HG02588 (cell line): ENCODE data around the gene GNG13.
"Not testable (repeated sequence)": the region's sequence is repeated elsewhere in the genome, so short reads cannot be mapped to it uniquely, and the experiment has no call there.

ENCODE experiments used
- ATAC-seq: cut with Tn5 transposase; IDR thresholded peaks from one replicate; pipeline ENCODE4 v1.9.1; 2021; ENCODE audit warnings: mild to moderate bottlenecking, moderate library complexity; ENCODE audit not compliant: unreplicated experiment

The GNG13 gene

GRCh38 chr16:764184-764750 is 36.3 kb downstream of the GNG13 start:
- ATAC-seq, result no peak

- ATAC-seq, result no peak
These were observed 37.0 kb downstream of the GNG13 start for GRCh38 chr16:763369-764183.

GRCh38 chr16:762595-763268 is 37.8 kb downstream of the GNG13 start:
- no peak for ATAC-seq

GRCh38 chr16:761625-762513 is 38.7 kb downstream of the GNG13 start:
- no peak for ATAC-seq

GRCh38 chr16:760545-761343 is 39.8 kb downstream of the GNG13 start, which contains the start of gene MSLN:
Gene MSLN, plus strand, starts transcription at chr16:760734. Its CDS starts 1,947 bp downstream, at chr16:762681.
- no peak for ATAC-seq

- no peak for ATAC-seq
These were observed 40.5 kb downstream of the GNG13 start for GRCh38 chr16:760065-760464.

- no peak for ATAC-seq
These were observed 41.2 kb downstream of the GNG13 start for GRCh38 chr16:759110-759910.

- no peak for ATAC-seq
These were observed 44.1 kb downstream of the GNG13 start for GRCh38 chr16:756428-756827.

GRCh38 chr16:754656-755055 is 45.9 kb downstream of the GNG13 start:
- ATAC-seq, result no peak

GRCh38 chr16:754121-754607 is 46.4 kb downstream of the GNG13 start:
- ATAC-seq, result not testable (repeated sequence)

GRCh38 chr16:752007-752312 is 48.6 kb downstream of the GNG13 start:
- ATAC-seq, result no peak

GRCh38 chr16:751152-752006 is 49.2 kb downstream of the GNG13 start:
- ATAC-seq, result no peak

GRCh38 chr16:750485-750884 is 50.0 kb downstream of the GNG13 start:
- ATAC-seq, result no peak

- ATAC-seq, result no peak
These were observed 51.5 kb downstream of the GNG13 start for GRCh38 chr16:749010-749409.
